ENCODE measurements around the gene AGMAT. TPM values are rescaled to one million over a fixed set of nuclear protein-coding genes. Genes with fewer than 3 reads are reported as not detected.

AGMAT gene
- total and polyA plus RNA-seq, 2 of the 4 experiments (the other 2 are of a cell fraction), result 0.18 to 0.26 TPM

DNA sequence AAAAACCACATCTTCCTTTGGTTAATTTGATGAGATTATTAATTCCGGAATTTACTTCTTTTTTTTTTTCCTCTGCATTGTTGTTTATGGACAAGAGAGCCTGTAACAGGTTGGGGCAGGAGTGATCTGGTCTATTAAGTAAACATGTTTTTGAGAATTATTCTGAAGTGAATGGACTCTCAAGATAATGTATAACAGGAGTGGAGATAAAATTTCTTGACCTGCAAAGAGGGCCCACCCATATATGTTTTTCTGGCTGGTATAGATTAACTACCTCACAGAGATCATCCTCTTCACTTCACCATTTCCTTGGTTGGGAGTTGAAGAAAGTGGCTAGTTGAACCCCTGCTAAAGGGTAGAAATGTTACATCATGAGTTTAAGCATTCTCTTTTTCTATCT lies 43.2 kb upstream of the AGMAT start:
- WGBS, 2 experiments (ENCODE audit: extremely low coverage in 2 of 2, insufficient read length in 1 of 2), result no CpG with 5 or more reads among the region's 1 CpG
- Histone ChIP-seq H2BK20ac (ENCODE audit: low read depth, low read length) (no peak overlapping the region), H3K9me3 (ENCODE audit: control insufficient read depth, insufficient read depth, low read length) (no peaks in the 10 kb centered on the region), H3K56ac (ENCODE audit: extremely low read depth, insufficient read depth, low read length) (no peak overlapping the region), H3K4me1 (ENCODE audit: control insufficient read depth, insufficient read depth, low read length) (peaks cover 3% of the 10 kb centered on the region), H4K8ac (ENCODE audit: low read depth in 2 of 2, low read length in 2 of 2) (no peak overlapping the region), H3K27me3 (ENCODE audit: control insufficient read depth, insufficient read depth, low read length) (no peaks in the 10 kb centered on the region), H2AK5ac (ENCODE audit: low read depth, low read length) (no peak overlapping the region), H3K9ac (ENCODE audit: low read depth, low read length) (no peak overlapping the region), H2AK9ac (replicated peaks; ENCODE audit: low read depth, low read length, poor library complexity) (no peak overlapping the region), H2BK5ac (ENCODE audit: low read depth, low read length, poor library complexity, severe bottlenecking) (no peak overlapping the region), H3K4ac (ENCODE audit: low read depth, low read length) (no peak overlapping the region), H4K91ac (ENCODE audit: insufficient read depth, low read depth, low read length) (no peak overlapping the region), H3K36me3 (ENCODE audit: control insufficient read depth, insufficient read depth, low read length) (peaks cover 15% of the 10 kb centered on the region), H2BK120ac (ENCODE audit: low read depth, low read length) (no peak overlapping the region), H3K79me1 (ENCODE audit: low read depth in 1 of 2, low read length in 2 of 2) (peaks cover 16 to 56% of the 10 kb centered on the region in 2 experiments), H4K5ac (ENCODE audit: low read depth, low read length) (no peak overlapping the region), H3K9me1 (ENCODE audit: insufficient read depth, low read length) (peaks cover 9% of the 10 kb centered on the region; the same call in 1 of the 2 replicates), H3K4me2 (ENCODE audit: low read depth, low read length) (peak overlapping the region; percentile 8; the same call in 1 of the 2 replicates), H3K23ac (ENCODE audit: low read depth, low read length) (no peak overlapping the region), H3K14ac (replicated peaks; ENCODE audit: low read depth, low read length) (no peak overlapping the region), H3K27ac (ENCODE audit: insufficient read depth, low read length) (no peak overlapping the region), H3K4me3 (ENCODE audit: insufficient read depth, low read depth, low read length) (no peak overlapping the region), H4K20me1 (ENCODE audit: insufficient read depth, low read length) (peaks cover 20% of the 10 kb centered on the region; the same call in 1 of the 2 replicates), H3K18ac (ENCODE audit: low read depth, low read length) (no peak overlapping the region), H2AFZ (replicated peaks; ENCODE audit: low read length, poor library complexity) (no peak overlapping the region), H2BK15ac (ENCODE audit: low read depth, low read length) (no peak overlapping the region)
- dilution Hi-C loops (cut with HindIII; ENCODE audit: low sequenced_read_pairs, unreplicated experiment) (no loop called here), intact Hi-C loops (cut with micrococcal nuclease) (loop anchor here (5.0 kb wide), 1 partner anchor 34 kb away; no protein-coding TSS in a partner anchor), in situ Hi-C loops (cut with MboI; ENCODE audit: low sequenced_read_pairs) (no loop called here)
- ChIA-PET POLR2A (ENCODE audit: unreplicated experiment) (no interaction called here), CTCF (no interaction called here)
- TF ChIP-seq BHLHE40 (IDR thresholded peaks at IDR 0.05; ENCODE audit: low read depth, low read length) (no peak), POLR2A (IDR thresholded peaks at IDR 0.05; ENCODE audit: low read depth, low read length) (no peak), CHD1 (IDR thresholded peaks at IDR 0.05; ENCODE audit: low read depth, low read length) (no peak), RCOR1 (IDR thresholded peaks at IDR 0.05; ENCODE audit: insufficient replicate concordance, low read length) (no peak), MAFK (IDR thresholded peaks at IDR 0.05; ENCODE audit: low read depth, low read length) (no peak), FOS (IDR thresholded peaks at IDR 0.05; ENCODE audit: low read depth, low read length) (no peak), MXI1 (IDR thresholded peaks at IDR 0.05; ENCODE audit: borderline replicate concordance, low read depth, low read length) (no peak), NFE2L2 (IDR thresholded peaks at IDR 0.05; ENCODE audit: low read depth, low read length) (no peak), CEBPB (IDR thresholded peaks at IDR 0.05; ENCODE audit: low read depth, low read length) (no peak), MAZ (IDR thresholded peaks at IDR 0.05; ENCODE audit: borderline replicate concordance, low read depth, low read length) (no peak)
- TF ChIP-seq, protein P1, sequence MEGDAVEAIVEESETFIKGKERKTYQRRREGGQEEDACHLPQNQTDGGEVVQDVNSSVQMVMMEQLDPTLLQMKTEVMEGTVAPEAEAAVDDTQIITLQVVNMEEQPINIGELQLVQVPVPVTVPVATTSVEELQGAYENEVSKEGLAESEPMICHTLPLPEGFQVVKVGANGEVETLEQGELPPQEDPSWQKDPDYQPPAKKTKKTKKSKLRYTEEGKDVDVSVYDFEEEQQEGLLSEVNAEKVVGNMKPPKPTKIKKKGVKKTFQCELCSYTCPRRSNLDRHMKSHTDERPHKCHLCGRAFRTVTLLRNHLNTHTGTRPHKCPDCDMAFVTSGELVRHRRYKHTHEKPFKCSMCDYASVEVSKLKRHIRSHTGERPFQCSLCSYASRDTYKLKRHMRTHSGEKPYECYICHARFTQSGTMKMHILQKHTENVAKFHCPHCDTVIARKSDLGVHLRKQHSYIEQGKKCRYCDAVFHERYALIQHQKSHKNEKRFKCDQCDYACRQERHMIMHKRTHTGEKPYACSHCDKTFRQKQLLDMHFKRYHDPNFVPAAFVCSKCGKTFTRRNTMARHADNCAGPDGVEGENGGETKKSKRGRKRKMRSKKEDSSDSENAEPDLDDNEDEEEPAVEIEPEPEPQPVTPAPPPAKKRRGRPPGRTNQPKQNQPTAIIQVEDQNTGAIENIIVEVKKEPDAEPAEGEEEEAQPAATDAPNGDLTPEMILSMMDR (conservative IDR thresholded peaks at IDR 0.05; ENCODE audit: low read depth, low read length), result no peak
- TF ChIP-seq, protein P2, sequence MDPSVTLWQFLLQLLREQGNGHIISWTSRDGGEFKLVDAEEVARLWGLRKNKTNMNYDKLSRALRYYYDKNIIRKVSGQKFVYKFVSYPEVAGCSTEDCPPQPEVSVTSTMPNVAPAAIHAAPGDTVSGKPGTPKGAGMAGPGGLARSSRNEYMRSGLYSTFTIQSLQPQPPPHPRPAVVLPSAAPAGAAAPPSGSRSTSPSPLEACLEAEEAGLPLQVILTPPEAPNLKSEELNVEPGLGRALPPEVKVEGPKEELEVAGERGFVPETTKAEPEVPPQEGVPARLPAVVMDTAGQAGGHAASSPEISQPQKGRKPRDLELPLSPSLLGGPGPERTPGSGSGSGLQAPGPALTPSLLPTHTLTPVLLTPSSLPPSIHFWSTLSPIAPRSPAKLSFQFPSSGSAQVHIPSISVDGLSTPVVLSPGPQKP (IDR thresholded peaks at IDR 0.05; ENCODE audit: borderline replicate concordance, low read depth, low read length), result no peak
- BruUV-seq (replicated peaks), result no TSS peak
- DNase-seq, result no peak
- ATAC-seq (ENCODE audit: low read depth), result no peak

All from IMR-90 (cell line).